ENCODE results near the gene RGS3.

Gene RGS3

GRCh38 chr9:113467183-113467582 lies 3.7 kb downstream of the RGS3 start:
- Histone ChIP-seq H3K9ac (ENCODE audit: low read length) (no peak overlapping the region), H3K27ac (ENCODE audit: low read depth, low read length) (no peak overlapping the region), H3K36me3 (ENCODE audit: control insufficient read depth, insufficient read depth, low read length) (no peaks in the 10 kb centered on the region), H2AK5ac (ENCODE audit: low read length) (no peak overlapping the region), H3K4me3 (ENCODE audit: low read length) (no peak overlapping the region), H3K56ac (ENCODE audit: low read length) (no peak overlapping the region), H3K18ac (ENCODE audit: low read length) (no peak overlapping the region), H4K8ac (ENCODE audit: low read depth, low read length) (no peak overlapping the region), H3K27me3 (ENCODE audit: insufficient read depth, low read length, poor library complexity) (peaks cover 4% of the 10 kb centered on the region), H3K4ac (ENCODE audit: low read depth, low read length) (no peak overlapping the region), H3K79me1 (ENCODE audit: low read length) (no peaks in the 10 kb centered on the region), H3K4me2 (ENCODE audit: low read length) (no peak overlapping the region), H3K79me2 (ENCODE audit: control insufficient read depth, insufficient read depth, low read length) (no peaks in the 10 kb centered on the region), H2BK120ac (ENCODE audit: low read depth, low read length) (no peak overlapping the region), H2BK15ac (replicated peaks; ENCODE audit: low read depth) (no peak overlapping the region), H3K4me1 (ENCODE audit: control insufficient read depth, low read depth, low read length) (no peaks in the 10 kb centered on the region), H2BK5ac (ENCODE audit: low read length) (no peak overlapping the region), H4K5ac (ENCODE audit: low read length) (no peak overlapping the region), H3K23ac (ENCODE audit: low read length) (no peak overlapping the region)
- no peak for DNase-seq
- no CpG with 5 or more reads among the region's 2 CpGs for WGBS (ENCODE audit: extremely low coverage, insufficient coverage, low lambda C conversion rate)

GRCh38 chr9:113468716-113469448 lies 5.4 kb downstream of the RGS3 start:
- H3K4me1 ChIP-seq (ENCODE audit: control insufficient read depth, low read depth, low read length), result no peaks in the 10 kb centered on the region
- H3K9ac ChIP-seq (ENCODE audit: low read length), result no peak overlapping the region
- no peak overlapping the region for H4K5ac ChIP-seq (ENCODE audit: low read length)
- no peak for DNase-seq
- H3K23ac ChIP-seq (ENCODE audit: low read length), result no peak overlapping the region
- H3K56ac ChIP-seq (ENCODE audit: low read length), result no peak overlapping the region
- H4K8ac ChIP-seq (ENCODE audit: low read depth, low read length), result no peak overlapping the region
- no peak overlapping the region for H3K27ac ChIP-seq (ENCODE audit: low read depth, low read length)
- H3K27me3 ChIP-seq (ENCODE audit: insufficient read depth, low read length, poor library complexity), result peaks cover 4% of the 10 kb centered on the region
- H3K4ac ChIP-seq (ENCODE audit: low read depth, low read length), result no peak overlapping the region
- H3K79me1 ChIP-seq (ENCODE audit: low read length), result no peaks in the 10 kb centered on the region
- H3K4me3 ChIP-seq (ENCODE audit: low read length), result no peak overlapping the region
- H3K79me2 ChIP-seq (ENCODE audit: control insufficient read depth, insufficient read depth, low read length), result no peaks in the 10 kb centered on the region
- WGBS (ENCODE audit: extremely low coverage, insufficient coverage, low lambda C conversion rate), result no CpG with 5 or more reads among the region's 6 CpGs
- H3K18ac ChIP-seq (ENCODE audit: low read length), result no peak overlapping the region
- no peak overlapping the region for H2BK15ac ChIP-seq (replicated peaks; ENCODE audit: low read depth)
- no peak overlapping the region for H2BK5ac ChIP-seq (ENCODE audit: low read length)
- H2AK5ac ChIP-seq (ENCODE audit: low read length), result no peak overlapping the region
- no peaks in the 10 kb centered on the region for H3K36me3 ChIP-seq (ENCODE audit: control insufficient read depth, insufficient read depth, low read length)
- no peak overlapping the region for H2BK120ac ChIP-seq (ENCODE audit: low read depth, low read length)
- no peak overlapping the region for H3K4me2 ChIP-seq (ENCODE audit: low read length)

- H3K18ac ChIP-seq (ENCODE audit: low read length), result no peak overlapping the region
- H3K4me3 ChIP-seq (ENCODE audit: low read length), result no peak overlapping the region
- no peak for DNase-seq
- H3K36me3 ChIP-seq (ENCODE audit: control insufficient read depth, insufficient read depth, low read length), result no peaks in the 10 kb centered on the region
- H3K27me3 ChIP-seq (ENCODE audit: insufficient read depth, low read length, poor library complexity), result no peaks in the 10 kb centered on the region
- no peaks in the 10 kb centered on the region for H3K4me1 ChIP-seq (ENCODE audit: control insufficient read depth, low read depth, low read length)
- H2BK120ac ChIP-seq (ENCODE audit: low read depth, low read length), result no peak overlapping the region
- no peak overlapping the region for H3K4ac ChIP-seq (ENCODE audit: low read depth, low read length)
- H3K79me2 ChIP-seq (ENCODE audit: control insufficient read depth, insufficient read depth, low read length), result no peaks in the 10 kb centered on the region
- no peaks in the 10 kb centered on the region for H3K79me1 ChIP-seq (ENCODE audit: low read length)
- no peak overlapping the region for H4K5ac ChIP-seq (ENCODE audit: low read length)
- H2BK5ac ChIP-seq (ENCODE audit: low read length), result no peak overlapping the region
- WGBS (ENCODE audit: extremely low coverage, insufficient coverage, low lambda C conversion rate), result no CpG with 5 or more reads among the region's 1 CpG
- no peak overlapping the region for H4K8ac ChIP-seq (ENCODE audit: low read depth, low read length)
- no peak overlapping the region for H3K4me2 ChIP-seq (ENCODE audit: low read length)
- no peak overlapping the region for H3K27ac ChIP-seq (ENCODE audit: low read depth, low read length)
- H2AK5ac ChIP-seq (ENCODE audit: low read length), result no peak overlapping the region
- no peak overlapping the region for H3K23ac ChIP-seq (ENCODE audit: low read length)
- no peak overlapping the region for H3K56ac ChIP-seq (ENCODE audit: low read length)
- H2BK15ac ChIP-seq (replicated peaks; ENCODE audit: low read depth), result no peak overlapping the region
- H3K9ac ChIP-seq (ENCODE audit: low read length), result no peak overlapping the region
Observed at GRCh38 chr9:113471143-113471542, 7.6 kb downstream of the RGS3 start.

DNA sequence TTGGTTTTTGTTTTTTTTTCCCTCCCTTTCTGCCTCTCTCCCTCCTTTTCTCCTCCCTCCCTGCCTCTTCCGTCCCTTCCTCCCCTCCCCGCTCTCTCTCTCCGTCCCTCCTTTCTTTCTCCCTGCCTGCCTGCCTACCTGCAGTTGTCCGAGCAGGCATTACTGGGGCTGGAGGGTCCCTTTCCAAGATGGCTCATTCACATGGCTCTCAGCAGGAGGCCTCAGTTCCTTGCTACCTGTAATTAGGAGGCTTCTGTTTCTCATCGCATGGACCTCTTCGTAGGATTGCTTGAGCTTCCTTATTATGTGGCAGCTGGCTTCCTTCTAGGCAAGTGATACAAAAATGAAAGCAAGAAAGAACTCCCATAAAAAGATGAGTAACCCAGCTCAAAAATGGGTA lies 8.0 kb downstream of the RGS3 start:
- Histone ChIP-seq H3K36me3 (ENCODE audit: control insufficient read depth, insufficient read depth, low read length) (no peaks in the 10 kb centered on the region), H3K27me3 (ENCODE audit: insufficient read depth, low read length, poor library complexity) (no peaks in the 10 kb centered on the region), H2BK15ac (replicated peaks; ENCODE audit: low read depth) (no peak overlapping the region), H3K79me2 (ENCODE audit: control insufficient read depth, insufficient read depth, low read length) (no peaks in the 10 kb centered on the region), H3K23ac (ENCODE audit: low read length) (no peak overlapping the region), H4K5ac (ENCODE audit: low read length) (no peak overlapping the region), H3K4me3 (ENCODE audit: low read length) (no peak overlapping the region), H2BK120ac (ENCODE audit: low read depth, low read length) (no peak overlapping the region), H4K8ac (ENCODE audit: low read depth, low read length) (no peak overlapping the region), H3K4ac (ENCODE audit: low read depth, low read length) (no peak overlapping the region), H3K4me2 (ENCODE audit: low read length) (no peak overlapping the region), H3K9ac (ENCODE audit: low read length) (no peak overlapping the region), H2BK5ac (ENCODE audit: low read length) (no peak overlapping the region), H3K27ac (ENCODE audit: low read depth, low read length) (no peak overlapping the region), H3K56ac (ENCODE audit: low read length) (peak overlapping the region; percentile 25), H3K4me1 (ENCODE audit: control insufficient read depth, low read depth, low read length) (no peaks in the 10 kb centered on the region), H3K79me1 (ENCODE audit: low read length) (no peaks in the 10 kb centered on the region), H2AK5ac (ENCODE audit: low read length) (no peak overlapping the region), H3K18ac (ENCODE audit: low read length) (no peak overlapping the region)
- DNase-seq, result no peak
- WGBS (ENCODE audit: extremely low coverage, insufficient coverage, low lambda C conversion rate), result no CpG with 5 or more reads among the region's 6 CpGs

GRCh38 chr9:113472199-113472598 lies 8.7 kb downstream of the RGS3 start:
- Histone ChIP-seq H3K4me1 (ENCODE audit: control insufficient read depth, low read depth, low read length) (no peaks in the 10 kb centered on the region), H2BK5ac (ENCODE audit: low read length) (no peak overlapping the region), H3K4me2 (ENCODE audit: low read length) (no peak overlapping the region), H2BK15ac (replicated peaks; ENCODE audit: low read depth) (no peak overlapping the region), H2BK120ac (ENCODE audit: low read depth, low read length) (no peak overlapping the region), H3K4ac (ENCODE audit: low read depth, low read length) (no peak overlapping the region), H3K36me3 (ENCODE audit: control insufficient read depth, insufficient read depth, low read length) (no peaks in the 10 kb centered on the region), H3K4me3 (ENCODE audit: low read length) (no peak overlapping the region), H4K5ac (ENCODE audit: low read length) (no peak overlapping the region), H4K8ac (ENCODE audit: low read depth, low read length) (no peak overlapping the region), H3K79me1 (ENCODE audit: low read length) (no peaks in the 10 kb centered on the region), H2AK5ac (ENCODE audit: low read length) (no peak overlapping the region), H3K18ac (ENCODE audit: low read length) (no peak overlapping the region), H3K9ac (ENCODE audit: low read length) (no peak overlapping the region), H3K27ac (ENCODE audit: low read depth, low read length) (no peak overlapping the region), H3K27me3 (ENCODE audit: insufficient read depth, low read length, poor library complexity) (no peaks in the 10 kb centered on the region), H3K56ac (ENCODE audit: low read length) (no peak overlapping the region), H3K23ac (ENCODE audit: low read length) (no peak overlapping the region), H3K79me2 (ENCODE audit: control insufficient read depth, insufficient read depth, low read length) (no peaks in the 10 kb centered on the region)
- DNase-seq, result no peak
- no CpG with 5 or more reads among the region's 5 CpGs for WGBS (ENCODE audit: extremely low coverage, insufficient coverage, low lambda C conversion rate)
